Measurements from ENCODE around the gene FBXO4. TPM values are rescaled to one million over a fixed set of nuclear protein-coding genes. Genes with fewer than 3 reads are reported as not detected.

The FBXO4 gene
- total and polyA plus RNA-seq, 2 experiments from 2014 or later = 0.63 to 0.74 TPM

GRCh38 chr5:41906151-41906550 is 18.9 kb upstream of the FBXO4 start (continued):
- TF ChIP-seq ETS1 (IDR thresholded peaks at IDR 0.05) = no peak
- no peak for TF ChIP-seq EZH2 (IDR thresholded peaks at IDR 0.05; ENCODE audit: low read depth, unreplicated experiment)
- no peak for TF ChIP-seq NANOG (IDR thresholded peaks at IDR 0.05; ENCODE audit: borderline replicate concordance)
- TF ChIP-seq CTCF (conservative IDR thresholded peaks at IDR 0.05; ENCODE audit: low read depth in 2 of 2) = no peak
- TF ChIP-seq CREB1 (CRISPR knock-in tag; IDR thresholded peaks at IDR 0.05; ENCODE audit: low read depth) = no peak
- no peak for TF ChIP-seq ZNF331 (CRISPR knock-in tag; IDR thresholded peaks at IDR 0.05; ENCODE audit: low read depth)

- H3K9me2 ChIP-seq (ENCODE audit: insufficient read depth) = no peaks in the 10 kb centered on the region
- TF ChIP-seq JUNB (IDR thresholded peaks at IDR 0.05; ENCODE audit: unreplicated experiment) (no peak), NANOG (IDR thresholded peaks at IDR 0.05; ENCODE audit: borderline replicate concordance) (no peak), POLR2AphosphoS5 (IDR thresholded peaks at IDR 0.05; ENCODE audit: low read depth) (no peak), CREB1 (CRISPR knock-in tag; IDR thresholded peaks at IDR 0.05; ENCODE audit: low read depth) (no peak), STAT1 (IDR thresholded peaks at IDR 0.05; ENCODE audit: unreplicated experiment) (no peak), CTCF (conservative IDR thresholded peaks at IDR 0.05; ENCODE audit: low read depth in 2 of 2) (no peak), ETS1 (IDR thresholded peaks at IDR 0.05) (no peak), ZNF331 (CRISPR knock-in tag; IDR thresholded peaks at IDR 0.05; ENCODE audit: low read depth) (no peak), ZNF114 (CRISPR knock-in tag; IDR thresholded peaks at IDR 0.05) (no peak)
- TF ChIP-seq, protein P1, sequence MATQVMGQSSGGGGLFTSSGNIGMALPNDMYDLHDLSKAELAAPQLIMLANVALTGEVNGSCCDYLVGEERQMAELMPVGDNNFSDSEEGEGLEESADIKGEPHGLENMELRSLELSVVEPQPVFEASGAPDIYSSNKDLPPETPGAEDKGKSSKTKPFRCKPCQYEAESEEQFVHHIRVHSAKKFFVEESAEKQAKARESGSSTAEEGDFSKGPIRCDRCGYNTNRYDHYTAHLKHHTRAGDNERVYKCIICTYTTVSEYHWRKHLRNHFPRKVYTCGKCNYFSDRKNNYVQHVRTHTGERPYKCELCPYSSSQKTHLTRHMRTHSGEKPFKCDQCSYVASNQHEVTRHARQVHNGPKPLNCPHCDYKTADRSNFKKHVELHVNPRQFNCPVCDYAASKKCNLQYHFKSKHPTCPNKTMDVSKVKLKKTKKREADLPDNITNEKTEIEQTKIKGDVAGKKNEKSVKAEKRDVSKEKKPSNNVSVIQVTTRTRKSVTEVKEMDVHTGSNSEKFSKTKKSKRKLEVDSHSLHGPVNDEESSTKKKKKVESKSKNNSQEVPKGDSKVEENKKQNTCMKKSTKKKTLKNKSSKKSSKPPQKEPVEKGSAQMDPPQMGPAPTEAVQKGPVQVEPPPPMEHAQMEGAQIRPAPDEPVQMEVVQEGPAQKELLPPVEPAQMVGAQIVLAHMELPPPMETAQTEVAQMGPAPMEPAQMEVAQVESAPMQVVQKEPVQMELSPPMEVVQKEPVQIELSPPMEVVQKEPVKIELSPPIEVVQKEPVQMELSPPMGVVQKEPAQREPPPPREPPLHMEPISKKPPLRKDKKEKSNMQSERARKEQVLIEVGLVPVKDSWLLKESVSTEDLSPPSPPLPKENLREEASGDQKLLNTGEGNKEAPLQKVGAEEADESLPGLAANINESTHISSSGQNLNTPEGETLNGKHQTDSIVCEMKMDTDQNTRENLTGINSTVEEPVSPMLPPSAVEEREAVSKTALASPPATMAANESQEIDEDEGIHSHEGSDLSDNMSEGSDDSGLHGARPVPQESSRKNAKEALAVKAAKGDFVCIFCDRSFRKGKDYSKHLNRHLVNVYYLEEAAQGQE (IDR thresholded peaks at IDR 0.05; ENCODE audit: unreplicated experiment) = no peak
Observed at GRCh38 chr5:41908374-41909079, 16.6 kb upstream of the FBXO4 start.

More at GRCh38 chr5:41908374-41909079, 16.6 kb upstream of the FBXO4 start:
- no peak overlapping the region for H3K27ac ChIP-seq (ENCODE audit: low read depth)
- 0 out of 3 replicates have a peak, but pooled peaks cover 3% of the 10 kb centered on the region for H3K9me3 Mint-ChIP-seq
- no peaks in the 10 kb centered on the region for H3K27me3 ChIP-seq (ENCODE audit: insufficient read depth)
- ATAC-seq = no peak
- H3K36me3 ChIP-seq (ENCODE audit: insufficient read depth) = peaks cover 37% of the 10 kb centered on the region
- no peak overlapping the region for H3K4me3 ChIP-seq
- no peak overlapping the region for H3K4me3 Mint-ChIP-seq
- H3K4me1 Mint-ChIP-seq = peaks cover 8% of the 10 kb centered on the region; the same call in 2 of the 3 replicates
- peaks cover 4% of the 10 kb centered on the region; the same call in 1 of the 2 replicates for H4K20me1 ChIP-seq (replicated peaks; ENCODE audit: insufficient read depth)
- H2AFZ ChIP-seq = no peak overlapping the region
- peaks cover 9% of the 10 kb centered on the region for H3K27me3 Mint-ChIP-seq (ENCODE audit: insufficient read depth, low read depth, poor library complexity)
- no peak overlapping the region for H3K27ac Mint-ChIP-seq
- H3F3A ChIP-seq (replicated peaks; ENCODE audit: low read depth) = no peaks in the 10 kb centered on the region
- peaks cover 31% of the 10 kb centered on the region for H3K79me2 ChIP-seq (replicated peaks; ENCODE audit: insufficient read depth)
- peaks cover 52% of the 10 kb centered on the region for H3K36me3 Mint-ChIP-seq (ENCODE audit: low read depth)
- DNase-seq (ENCODE audit: low spot score) = no peak
- H3K4me2 ChIP-seq = no peak overlapping the region
- H3K4me1 ChIP-seq (ENCODE audit: insufficient read depth) = peaks cover 8% of the 10 kb centered on the region

Data from GM23338 (cell line).